HepG2 (cell line): Measurements from ENCODE around the gene CAMSAP2. TPM values are rescaled to one million over a fixed set of nuclear protein-coding genes. Genes with fewer than 3 reads are reported as not detected.

ENCODE experiments used
- ATAC-seq: fragments of 200-7000 bp; cut with Tn5 transposase; 3 replicates; pipeline ENCODE4 v1.9.1; 2020; ENCODE audit warnings: mild to moderate bottlenecking, moderate library complexity
- BruUV-seq: library from RNA; stranded (reverse); fragments of 400-500 nt; replicated peaks from 2 replicates; lab custom pipeline; 2021; lab: Mats Ljungman, UMichigan
- CTCF ChIA-PET: fragments of 300-600 bp; formaldehyde crosslinking; extraction: SDS; loops from one replicate; lab custom pipeline; 2021; ENCODE audit warnings: low total read pairs, inconsistent platforms, low intra/inter-chr PET ratio; lab: Yijun Ruan, JAX
- POLR2A ChIA-PET: fragments of 350-600 bp; sonication (Branson Sonifier 250); formaldehyde crosslinking; loops from one replicate; lab custom pipeline; 2020; ENCODE audit warnings: antibody characterized with exemption, inconsistent platforms; lab: Yijun Ruan, JAX
- DNase-seq: peaks from one replicate; pipeline ENCODE4 v3.0.0-alpha.2; 2015; ENCODE audit warnings: low spot score
- FAIRE-seq: peaks from 3 replicates; lab custom pipeline; 2011; peaks lifted over from hg19 to GRCh38; lab: Jason Lieb, UNC
- H2AFZ ChIP-seq: one replicate; pipeline ENCODE4 v1.6.1; 2011; ENCODE audit warnings: low read length, inconsistent platforms
- H3K27ac ChIP-seq: fragments of 300-600 bp; 3 replicates; pipeline ENCODE4 v1.8.0; 2011; ENCODE audit warnings: mixed run types, mild to moderate bottlenecking, mixed read lengths, low read length, inconsistent platforms; ENCODE audit not compliant: insufficient read depth; ENCODE audit errors: extremely low read length
- H3K27me3 ChIP-seq, 2 experiments: fragments of 200-600 bp in 1 of 2; 2 replicates in 1 of 2; 3 replicates in 1 of 2; pipeline versions ENCODE4 v1.6.0 to v1.8.0; 2011; ENCODE audit warnings: low read length in 2 of 2, mild to moderate bottlenecking in 2 of 2, moderate library complexity in 2 of 2, inconsistent platforms in 1 of 2; ENCODE audit not compliant: insufficient read depth in 2 of 2, control insufficient read depth in 1 of 2
- H3K36me3 ChIP-seq, 2 experiments: fragments of 200-600 bp in 1 of 2; replicated peaks in 1 of 2; 2 replicates in 1 of 2; 3 replicates in 1 of 2; pipeline versions ENCODE4 v1.5.1 to v1.8.0; 2011; ENCODE audit warnings: low read length in 2 of 2, inconsistent platforms in 1 of 2; ENCODE audit not compliant: insufficient read depth in 2 of 2, control insufficient read depth in 1 of 2
- H3K4me1 ChIP-seq: 2 replicates; pipeline ENCODE4 v1.5.1; 2012; ENCODE audit warnings: low read length, inconsistent platforms; ENCODE audit not compliant: insufficient read depth
- H3K4me2 ChIP-seq: 2 replicates; pipeline ENCODE4 v1.6.0; 2011; ENCODE audit warnings: low read depth, low read length, inconsistent platforms
- H3K4me3 ChIP-seq, 3 experiments: fragments of 200-600 bp in 1 of 3; sonication (generic), shearing (Covaris generic) in 1 of 3; replicated peaks in 1 of 3; 2 replicates each; pipeline ENCODE4 v1.5.1; 2011 to 2016; ENCODE audit warnings: low read length in 3 of 3, inconsistent platforms in 2 of 3, low read depth in 2 of 3, mild to moderate bottlenecking in 2 of 3, control low read depth in 1 of 3, mixed read lengths in 1 of 3; ENCODE audit not compliant: insufficient read depth in 1 of 3
- H3K79me2 ChIP-seq: one replicate; pipeline ENCODE4 v1.6.1; 2011; ENCODE audit warnings: low read length, inconsistent platforms; ENCODE audit not compliant: insufficient read depth
- H3K9ac ChIP-seq: 2 replicates; pipeline ENCODE4 v1.6.0; 2011; ENCODE audit warnings: mild to moderate bottlenecking, low read depth, low read length, inconsistent platforms; ENCODE audit not compliant: insufficient read depth
- H3K9me3 ChIP-seq: 2 replicates; pipeline ENCODE4 v1.5.1; 2012; ENCODE audit warnings: mild to moderate bottlenecking, low read length
- H4K20me1 ChIP-seq: 2 replicates; pipeline ENCODE4 v1.6.0; 2011; ENCODE audit warnings: inconsistent platforms, mild to moderate bottlenecking, low read length, moderate library complexity; ENCODE audit not compliant: insufficient read depth
- CEBPB ChIP-seq: IDR thresholded peaks from 2 replicates; pipeline ENCODE4 v1.6.1; 2011; ENCODE audit warnings: low read depth, low read length, improper control_type of control experiment, borderline replicate concordance
- FOSL2 ChIP-seq: sonication (generic); formaldehyde crosslinking; IDR thresholded peaks from 2 replicates; pipeline ENCODE4 v1.4.0; 2020; ENCODE audit warnings: missing genetic modification reagents
- IRF9 ChIP-seq: sonication (generic); formaldehyde crosslinking; IDR thresholded peaks from 2 replicates; pipeline ENCODE4 v1.8.0; 2022; ENCODE audit warnings: missing genetic modification reagents, mild to moderate bottlenecking, borderline replicate concordance
- JUNB ChIP-seq: sonication (generic); formaldehyde crosslinking; IDR thresholded peaks from 2 replicates; pipeline ENCODE4 v1.8.0; 2022; ENCODE audit warnings: missing genetic modification reagents, mild to moderate bottlenecking, borderline replicate concordance
- KAT2B ChIP-seq: fragments of 150-350 bp; IDR thresholded peaks from 2 replicates; pipeline ENCODE4 v1.6.1; 2014; ENCODE audit warnings: low read depth, low read length, borderline replicate concordance
- KLF6 ChIP-seq: IDR thresholded peaks from 2 replicates; pipeline ENCODE4 v1.8.0; 2016; ENCODE audit warnings: missing biosample characterization, missing genetic modification reagents
- MAFK ChIP-seq, 2 experiments: IDR thresholded peaks in 1 of 2; conservative IDR thresholded peaks in 1 of 2; 2 replicates each; pipeline ENCODE4 v1.6.1; 2011; ENCODE audit warnings: improper control_type of control experiment in 2 of 2, low read length in 2 of 2
- MXI1 ChIP-seq: IDR thresholded peaks from 3 replicates; pipeline ENCODE4 v1.6.1; 2012; ENCODE audit warnings: low read depth, low read length, inconsistent platforms, borderline replicate concordance
- NONO ChIP-seq, 2 experiments: fragments of 450-650 bp in 1 of 2; sonication (generic) in 1 of 2; formaldehyde crosslinking in 1 of 2; IDR thresholded peaks in 1 of 2; conservative IDR thresholded peaks in 1 of 2; 2 replicates each; pipeline versions ENCODE4 v1.6.1 to v1.8.0; 2017 to 2022; ENCODE audit warnings: mild to moderate bottlenecking in 1 of 2, missing genetic modification reagents in 1 of 2, moderate library complexity in 1 of 2
- ONECUT2 ChIP-seq: sonication (generic); formaldehyde crosslinking; IDR thresholded peaks from 2 replicates; pipeline ENCODE4 v1.4.0; 2020; ENCODE audit warnings: missing genetic modification reagents
- POLR2A ChIP-seq, 2 experiments: IDR thresholded peaks; 2 replicates each; pipeline ENCODE4 v1.6.1; 2011; ENCODE audit warnings: low read depth in 2 of 2, low read length in 2 of 2, mild to moderate bottlenecking in 1 of 2, moderate library complexity in 1 of 2; ENCODE audit not compliant: insufficient read depth in 1 of 2
- RELA ChIP-seq: sonication (generic); formaldehyde crosslinking; IDR thresholded peaks from 2 replicates; pipeline ENCODE4 v1.4.0; 2020; ENCODE audit warnings: missing genetic modification reagents
- TAF15 ChIP-seq: fragments of 200-400 bp; formaldehyde crosslinking; IDR thresholded peaks from one replicate; pipeline ENCODE4 v1.6.1; 2018; ENCODE audit warnings: mild to moderate bottlenecking, low read depth, low read length; ENCODE audit not compliant: poor library complexity, severe bottlenecking
- TEAD3 ChIP-seq: optimal IDR thresholded peaks from 2 replicates; pipeline ENCODE3; 2016; ENCODE audit warnings: borderline replicate concordance
- XBP1 ChIP-seq: sonication (generic); formaldehyde crosslinking; IDR thresholded peaks from 2 replicates; pipeline ENCODE4 v1.5.0; 2020; ENCODE audit warnings: missing genetic modification reagents
- XRCC5 ChIP-seq: fragments of 200-400 bp; formaldehyde crosslinking; optimal IDR thresholded peaks from 2 replicates; pipeline ENCODE3; 2017; ENCODE audit warnings: mild to moderate bottlenecking, low read length
- ZNF296 ChIP-seq: sonication (generic); formaldehyde crosslinking; conservative IDR thresholded peaks from 2 replicates; pipeline ENCODE4 v1.5.0; 2020; ENCODE audit warnings: mild to moderate bottlenecking, missing genetic modification reagents
- ZNF766 ChIP-seq: sonication (generic); formaldehyde crosslinking; IDR thresholded peaks from 2 replicates; pipeline ENCODE4 v1.5.0; 2020; ENCODE audit warnings: missing genetic modification reagents, borderline replicate concordance
- ZNF782 ChIP-seq: sonication (generic); formaldehyde crosslinking; IDR thresholded peaks from 2 replicates; pipeline ENCODE4 v1.4.0; 2020; ENCODE audit warnings: missing genetic modification reagents, mild to moderate bottlenecking, borderline replicate concordance
- ZNF792 ChIP-seq: IDR thresholded peaks from 2 replicates; pipeline ENCODE4 v1.6.1; 2016
- WGBS: methylation state at CpG from one replicate; pipeline ENCODE4 v1.1.6; 2017; ENCODE audit warnings: low lambda C conversion rate; 5-methylcytosine and 5-hydroxymethylcytosine counted together
- in situ Hi-C: cut with HindIII; loops from 2 replicates; pipeline ENCODE4 v1.10.0; 2017; ENCODE audit warnings: low pct_unique_long_range_greater_than_20kb; ENCODE audit not compliant: extremely low pct_ligation_motif_present
- intact Hi-C: fragments of 100-400 bp; cut with micrococcal nuclease; formaldehyde crosslinking; loops from one replicate; pipeline ENCODE4 v1.10.0; 2022; ENCODE audit not compliant: unreplicated experiment
- polyA plus RNA-seq, 8 experiments: library from polyadenylated mRNA; depleted of rRNA in 3 of 8; stranded (reverse) in 7 of 8; unstranded in 1 of 8; fragments of >200 nt; fragmentation: Illumina TruSeq in 4 of 8; extraction: Trizol in 4 of 8; gene quantifications; 2 replicates each; pipeline versions ENCODE4 v1.2.1 to v1.2.3, GENCODE V29; 2011 to 2016; ENCODE audit warnings: low read depth in 4 of 8, missing spikeins in 1 of 8, mixed read lengths in 1 of 8; ENCODE audit not compliant: insufficient read depth in 1 of 8
- total RNA-seq, 5 experiments: library from RNA; depleted of rRNA; stranded (reverse); fragments of >200 nt; fragmentation: Illumina TruSeq; extraction: Trizol; gene quantifications; 2 replicates each; pipeline ENCODE4 v1.2.3, GENCODE V29; 2016; ENCODE audit warnings: low read depth in 1 of 5

CAMSAP2 gene
- total and polyA plus RNA-seq, 2 of the 13 experiments (the other 11 are each of a cell fraction or from before 2014, with no cell fraction given), result 3.4 to 8.2 TPM

DNA sequence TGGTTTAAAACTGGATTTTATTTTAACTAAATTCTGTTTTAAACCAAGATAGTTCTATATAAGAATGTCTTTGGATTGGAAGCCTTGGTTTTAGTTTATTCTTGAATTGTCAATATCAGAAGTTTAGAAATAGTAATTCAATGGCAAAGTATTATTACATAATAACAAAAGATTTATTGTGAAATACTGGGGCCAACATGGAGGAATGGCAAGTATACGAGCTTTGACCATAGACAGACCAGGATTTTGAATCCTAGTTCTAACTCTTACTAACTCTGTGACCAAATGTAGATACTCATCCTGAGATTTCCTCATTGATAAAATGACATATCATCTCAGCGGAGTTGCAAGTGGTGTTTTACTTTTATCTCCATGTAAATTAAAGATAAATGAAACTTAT lies 63.3 kb downstream of the CAMSAP2 start:
- no peak overlapping the region for H3K9ac ChIP-seq
- no peak for DNase-seq
- intact Hi-C loops, result loop anchor here (2.0 kb wide), 1 partner anchor 133 kb away; the partner anchor contains the start of gene DDX59
- H3K4me1 ChIP-seq, result no peaks in the 10 kb centered on the region
- FAIRE-seq, result no peak
- ChIA-PET CTCF (interaction anchor here (2.1 kb wide), 1 partner anchor 180 kb away, joined by 36 read pairs; the partner anchor contains the start of gene KIF14), POLR2A (no interaction called here)
- in situ Hi-C loops, result no loop called here
- BruUV-seq, result no TSS peak
- no peak overlapping the region for H3K4me3 ChIP-seq
- H3K27ac ChIP-seq, result no peak overlapping the region
- H3K4me2 ChIP-seq, result no peak overlapping the region
- 93% methylated on average over 2 of the region's 2 CpGs for WGBS
- H2AFZ ChIP-seq, result no peak overlapping the region
- TF ChIP-seq KLF6 (CRISPR knock-in tag) (no peak), KAT2B (no peak), CEBPB (peak; percentile 46; the same call in 1 of the 2 replicates)
- H3K27me3 ChIP-seq, result no peaks in the 10 kb centered on the region
- no peaks in the 10 kb centered on the region for H3K79me2 ChIP-seq
- H3K36me3 ChIP-seq, result no peaks in the 10 kb centered on the region
- no peak for ATAC-seq
- no peaks in the 10 kb centered on the region for H3K9me3 ChIP-seq
- no peaks in the 10 kb centered on the region for H4K20me1 ChIP-seq

- 49% methylated on average over 2 of the region's 2 CpGs for WGBS
- no TSS peak for BruUV-seq
- FAIRE-seq (peak; percentile 92), DNase-seq (peak; percentile 71), ATAC-seq (peak; percentile 95)
- Histone ChIP-seq H3K9me3 (no peaks in the 10 kb centered on the region), H3K27me3 (no peaks in the 10 kb centered on the region), H4K20me1 (no peaks in the 10 kb centered on the region), H3K4me3 (no peak overlapping the region), H3K4me2 (no peak overlapping the region), H3K27ac (no peak overlapping the region), H3K4me1 (no peaks in the 10 kb centered on the region), H3K79me2 (no peaks in the 10 kb centered on the region), H3K36me3 (no peaks in the 10 kb centered on the region; a peak in 2 of 5 replicates), H3K9ac (no peak overlapping the region), H2AFZ (no peak overlapping the region)
- in situ Hi-C loops (no loop called here), intact Hi-C loops (loop anchor here (1.0 to 2.0 kb wide), 2 partner anchors 134 to 181 kb away; partner anchors contain the start of gene DDX59)
- ChIA-PET CTCF (interaction anchor here (1.7 to 2.1 kb wide), 2 partner anchors 181 to 244 kb away, joined by 9 to 36 read pairs; partner anchors contain the start of gene KIF14), POLR2A (no interaction called here)
- TF ChIP-seq XRCC5, result peak; percentile 52
- no peak for TF ChIP-seq MXI1
- TF ChIP-seq POLR2A (IDR thresholded peaks at IDR 0.05; ENCODE audit: insufficient read depth in 1 of 2, low read depth in 2 of 2, low read length in 2 of 2), result no peak
- TF ChIP-seq ZNF792 (CRISPR knock-in tag), result no peak
- TF ChIP-seq ZNF766 (CRISPR knock-in tag), result no peak
- TF ChIP-seq TAF15, result no peak
- TF ChIP-seq ONECUT2 (CRISPR knock-in tag), result no peak
- no peak for TF ChIP-seq RELA (CRISPR knock-in tag)
- TF ChIP-seq IRF9 (CRISPR knock-in tag), result no peak
- TF ChIP-seq NONO (IDR thresholded peaks at IDR 0.05), result no peak
- peak; percentile 29; the same call in 1 of the 2 replicates for TF ChIP-seq NONO (CRISPR knock-in tag; conservative IDR thresholded peaks at IDR 0.05)
- no peak for TF ChIP-seq FOSL2
- no peak for TF ChIP-seq MAFK (conservative IDR thresholded peaks at IDR 0.05 in 1 of 2, IDR thresholded peaks at IDR 0.05 in 1 of 2; ENCODE audit: low read length in 2 of 2)
- TF ChIP-seq ZNF782 (CRISPR knock-in tag), result no peak
- TF ChIP-seq ZNF296 (CRISPR knock-in tag), result no peak
- TF ChIP-seq XBP1, result no peak
- no peak for TF ChIP-seq JUNB (CRISPR knock-in tag)
- peak; percentile 97 for TF ChIP-seq TEAD3
These were observed 64.3 kb downstream of the CAMSAP2 start for GRCh38 chr1:200802865-200803512.
